ENCODE measurements around the gene TBC1D20. TPM values are rescaled to one million over a fixed set of nuclear protein-coding genes. Genes with fewer than 3 reads are reported as not detected.

The TBC1D20 gene
- total RNA-seq, 2 experiments from 2014 or later = 22.2 to 23.8 TPM

- DNase-seq = no peak
- no peak overlapping the region for H3K4me3 Mint-ChIP-seq
- CTCF ChIA-PET = interaction anchor here (1.6 to 1.7 kb wide), 2 partner anchors 8 to 34 kb away, joined by 4 to 5 read pairs; no protein-coding TSS in a partner anchor
- ATAC-seq = no peak
- peaks cover 19% of the 10 kb centered on the region for H3K4me1 Mint-ChIP-seq (ENCODE audit: low read depth)
- intact Hi-C loops (cut with micrococcal nuclease) = no loop called here
- H3K9me3 Mint-ChIP-seq = no peaks in the 10 kb centered on the region
- no peak for TF ChIP-seq CTCF (IDR thresholded peaks at IDR 0.05)
- H3K27me3 Mint-ChIP-seq = no peaks in the 10 kb centered on the region
- peaks cover 57% of the 10 kb centered on the region for H3K36me3 Mint-ChIP-seq (ENCODE audit: low read depth)
- H3K27ac Mint-ChIP-seq = no peak overlapping the region
- POLR2A ChIA-PET = interaction anchor here (1.0 to 1.6 kb wide), 4 partner anchors 9 to 28 kb away, joined by 3 to 6 read pairs (median 3); partner anchors contain the start of gene TBC1D20
These were observed 17.4 kb downstream of the TBC1D20 start for GRCh38 chr20:444862-445426.

GRCh38 chr20:444117-444516 lies 18.2 kb downstream of the TBC1D20 start:
- Mint-ChIP-seq H3K36me3 (ENCODE audit: low read depth) (peaks cover 60% of the 10 kb centered on the region), H3K27ac (no peak overlapping the region)

DNA sequence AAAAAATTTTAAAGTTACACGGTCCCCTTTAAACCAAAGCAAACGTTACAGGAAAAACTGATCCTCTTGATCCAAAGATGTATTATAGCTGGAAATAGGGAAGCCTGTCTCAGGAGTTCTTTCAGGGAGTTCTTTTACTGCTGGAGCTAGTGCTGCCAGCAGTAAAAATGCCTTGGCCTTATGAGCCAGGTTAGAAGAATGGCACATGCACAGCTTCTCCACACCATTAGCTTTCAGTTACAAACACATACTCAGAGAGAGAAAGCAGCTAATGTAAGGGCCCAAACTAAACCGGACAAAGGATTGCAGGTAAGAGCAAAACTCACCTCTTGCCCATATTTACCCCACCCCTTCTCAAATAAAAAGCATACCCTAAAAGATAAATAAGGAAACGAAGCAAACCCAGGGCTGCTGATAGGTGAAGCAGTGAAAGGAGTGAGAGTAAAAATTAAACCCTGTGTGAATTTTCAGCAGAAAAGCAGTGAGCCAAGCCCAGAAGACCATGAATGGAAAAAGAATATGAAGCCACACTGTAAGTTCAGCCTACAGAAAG lies 19.0 kb downstream of the TBC1D20 start:
- Mint-ChIP-seq H3K4me1 (ENCODE audit: low read depth) (peaks cover 30% of the 10 kb centered on the region), H3K27me3 (no peaks in the 10 kb centered on the region), H3K36me3 (ENCODE audit: low read depth) (peaks cover 67% of the 10 kb centered on the region), H3K9me3 (no peaks in the 10 kb centered on the region), H3K4me3 (no peak overlapping the region), H3K27ac (no peak overlapping the region)
- ATAC-seq (no peak), DNase-seq (no peak)
- TF ChIP-seq CTCF (IDR thresholded peaks at IDR 0.05) = no peak
- CTCF ChIA-PET = interaction anchor here (0.7 to 1.3 kb wide), 3 partner anchors 33 to 371 kb away, joined by 3 to 4 read pairs (median 3); no protein-coding TSS in a partner anchor
- intact Hi-C loops (cut with micrococcal nuclease) = no loop called here
- POLR2A ChIA-PET = no interaction called here

More at GRCh38 chr20:444117-444516, 18.2 kb downstream of the TBC1D20 start:
- Mint-ChIP-seq H3K27me3 (no peaks in the 10 kb centered on the region), H3K4me1 (ENCODE audit: low read depth) (peaks cover 22% of the 10 kb centered on the region), H3K4me3 (no peak overlapping the region), H3K9me3 (no peaks in the 10 kb centered on the region)
- ATAC-seq (no peak), DNase-seq (no peak)
- POLR2A ChIA-PET = interaction anchor here (1.6 kb wide), 1 partner anchor 29 kb away, joined by 3 read pairs; no protein-coding TSS in a partner anchor
- intact Hi-C loops (cut with micrococcal nuclease) = no loop called here
- TF ChIP-seq CTCF (IDR thresholded peaks at IDR 0.05) = no peak
- CTCF ChIA-PET = interaction anchor here (1.3 kb wide), 1 partner anchor 90 kb away, joined by 4 read pairs; no protein-coding TSS in a partner anchor

GRCh38 chr20:440636-441035 lies 21.7 kb downstream of the TBC1D20 start:
- Mint-ChIP-seq H3K27me3 (no peaks in the 10 kb centered on the region), H3K27ac (no peak overlapping the region), H3K9me3 (no peaks in the 10 kb centered on the region), H3K36me3 (ENCODE audit: low read depth) (peaks cover 82% of the 10 kb centered on the region), H3K4me1 (ENCODE audit: low read depth) (peaks cover 48% of the 10 kb centered on the region), H3K4me3 (no peak overlapping the region)
- no peak for ATAC-seq
- ChIA-PET CTCF (interaction anchor here (1.2 kb wide), 1 partner anchor 13 kb away, joined by 4 read pairs; no protein-coding TSS in a partner anchor), POLR2A (no interaction called here)
- no peak for TF ChIP-seq CTCF (IDR thresholded peaks at IDR 0.05)
- intact Hi-C loops (cut with micrococcal nuclease) = no loop called here
- no peak for DNase-seq

DNA sequence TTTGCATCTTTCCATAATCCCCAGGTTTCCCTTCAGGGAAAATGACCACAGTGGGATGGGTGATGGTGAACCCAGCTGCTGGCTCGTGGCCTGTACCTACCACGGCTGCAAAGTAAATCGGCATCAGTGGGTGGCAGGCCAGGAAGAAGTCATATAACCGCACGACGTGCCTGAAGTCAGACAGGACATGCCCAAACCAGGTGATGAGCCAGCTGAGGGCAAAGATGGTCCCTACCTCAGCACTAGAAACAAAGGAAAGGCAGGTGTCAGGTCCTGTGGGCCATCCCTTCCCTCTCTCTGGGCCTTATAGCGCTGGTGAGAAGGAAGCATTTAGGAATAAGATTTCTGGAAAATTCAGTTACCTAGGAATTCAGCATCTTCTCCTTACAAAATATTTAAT lies 22.2 kb downstream of the TBC1D20 start:
- ChIA-PET CTCF (interaction anchor here (1.2 kb wide), 1 partner anchor 12 kb away, joined by 4 read pairs; no protein-coding TSS in a partner anchor), POLR2A (no interaction called here)
- H3K27ac Mint-ChIP-seq = no peak overlapping the region
- no peak for DNase-seq
- peaks cover 53% of the 10 kb centered on the region for H3K4me1 Mint-ChIP-seq (ENCODE audit: low read depth)
- H3K4me3 Mint-ChIP-seq = no peak overlapping the region
- no peak for TF ChIP-seq CTCF (IDR thresholded peaks at IDR 0.05)
- H3K27me3 Mint-ChIP-seq = no peaks in the 10 kb centered on the region
- no peaks in the 10 kb centered on the region for H3K9me3 Mint-ChIP-seq
- intact Hi-C loops (cut with micrococcal nuclease) = no loop called here
- peaks cover 83% of the 10 kb centered on the region for H3K36me3 Mint-ChIP-seq (ENCODE audit: low read depth)
- ATAC-seq = no peak
